Measurements from ENCODE around the gene DAPK1.

The DAPK1 gene

DNA sequence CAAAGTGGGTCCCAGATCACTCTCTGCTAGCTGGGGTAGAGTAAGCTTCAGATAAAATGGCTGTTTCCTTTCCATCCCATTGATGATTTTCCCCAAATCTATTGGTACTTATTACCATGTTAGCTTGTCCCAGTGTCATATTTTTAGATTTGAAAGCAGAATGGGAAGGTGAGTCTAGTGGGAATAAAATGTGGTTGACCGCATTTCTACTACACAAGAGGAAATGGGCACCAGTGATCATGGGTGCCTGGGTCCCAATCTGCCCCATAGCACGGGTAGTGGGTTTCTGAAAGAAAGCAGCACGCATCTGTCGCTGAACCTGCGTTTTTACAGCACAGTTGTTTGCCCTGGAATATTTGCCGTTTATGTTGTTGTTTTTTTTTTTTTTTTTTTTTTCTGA is 20.1 kb downstream of the DAPK1 start:
- DNase-seq (ENCODE audit: low read depth): no peak

DNA sequence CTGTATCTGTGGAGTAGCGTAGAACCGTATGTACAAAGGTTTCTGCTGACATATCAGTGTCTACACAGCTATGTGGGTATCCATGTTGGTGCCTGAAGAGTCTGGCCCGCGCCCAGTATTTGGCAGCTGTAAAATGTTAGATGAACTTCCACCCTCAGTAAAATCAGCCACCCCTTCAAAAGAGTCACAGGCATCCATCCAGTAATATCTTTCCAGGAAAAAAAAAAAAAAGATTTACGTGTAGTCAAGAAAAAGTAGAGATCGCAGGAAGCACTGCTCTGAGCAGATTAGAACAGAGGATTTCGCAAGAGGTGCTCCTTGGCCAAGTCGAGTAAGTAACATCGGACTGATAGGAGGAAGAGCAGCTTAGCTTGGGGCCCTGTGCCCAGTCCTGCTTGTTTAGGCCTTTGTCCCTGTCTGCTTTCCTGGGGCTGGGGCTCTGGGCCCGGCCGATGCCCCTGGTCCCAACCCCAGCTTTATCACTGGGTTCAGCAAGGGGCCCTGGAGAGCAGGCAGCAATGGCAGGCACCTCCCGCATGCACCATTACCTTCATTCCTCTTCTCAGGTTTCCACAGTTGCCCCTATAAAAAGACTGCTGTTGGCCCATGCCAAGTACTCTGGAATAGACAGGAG is 21.2 kb downstream of the DAPK1 start:
- no peak for DNase-seq (ENCODE audit: low read depth)

DNA sequence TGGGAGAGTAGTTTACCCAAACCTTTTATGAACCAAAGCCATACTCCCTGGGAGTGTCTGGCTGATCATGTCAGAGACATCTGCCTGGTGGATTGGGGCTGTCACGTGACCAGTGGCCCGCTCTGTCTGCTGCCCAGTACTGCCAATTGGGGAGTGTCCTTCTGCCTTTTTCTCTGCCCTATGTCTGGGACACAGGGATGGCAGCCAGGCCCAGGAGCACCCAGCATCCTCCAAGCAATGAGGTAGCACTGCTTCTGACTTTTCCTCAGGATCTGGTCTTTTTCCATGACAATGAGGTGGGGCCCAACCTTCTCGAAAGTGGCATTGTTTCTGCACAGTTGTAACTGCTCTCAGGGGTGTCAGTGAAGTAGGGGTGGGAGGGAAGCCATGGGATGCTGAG is 21.8 kb downstream of the DAPK1 start:
- DNase-seq (ENCODE audit: low read depth): no peak

DNA sequence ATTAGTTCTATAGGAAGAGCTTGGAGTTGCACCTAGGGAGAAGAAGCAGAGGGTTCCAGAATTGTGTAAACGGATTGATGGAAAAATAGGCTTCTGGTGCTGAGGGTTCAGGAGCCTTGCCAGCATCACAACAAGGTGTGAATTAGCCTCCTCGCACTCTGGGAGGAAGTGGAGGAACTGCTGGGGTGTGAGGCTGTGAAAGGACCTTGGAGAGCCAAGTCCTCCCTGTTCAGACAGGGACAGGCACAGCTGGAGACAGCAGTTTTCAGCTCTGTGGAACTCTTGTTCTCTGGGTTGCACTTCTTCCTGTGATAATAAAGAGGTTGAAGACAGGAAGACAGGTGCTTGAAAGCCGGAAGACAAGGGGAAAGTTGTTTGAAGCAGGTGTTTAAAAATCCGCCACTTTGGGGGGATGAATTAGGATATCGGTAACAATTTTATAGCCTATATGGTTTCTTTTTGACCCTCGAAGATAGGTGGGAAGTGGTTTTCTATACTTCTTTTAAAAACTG is 22.6 kb downstream of the DAPK1 start:
- DNase-seq (ENCODE audit: low read depth): no peak

DNA sequence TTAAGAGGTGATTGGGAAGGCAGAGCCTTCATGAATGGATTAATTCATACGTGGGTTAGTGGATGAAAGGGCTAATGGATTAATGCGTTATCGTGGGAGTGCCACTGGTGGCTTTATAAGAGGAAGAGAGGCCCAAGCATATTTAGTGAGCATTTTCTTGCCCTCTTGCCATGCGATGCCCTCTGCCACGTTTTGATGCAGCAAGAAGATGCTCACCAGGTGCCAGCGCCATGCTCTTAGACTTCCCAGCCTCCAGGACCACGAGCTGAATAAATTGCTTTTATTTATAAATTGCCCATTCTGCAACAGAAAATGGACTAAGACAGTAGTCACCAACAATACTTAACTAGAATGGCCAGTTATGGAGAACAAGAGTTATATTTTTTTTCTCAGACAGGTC is 24.2 kb downstream of the DAPK1 start:
- DNase-seq (ENCODE audit: low read depth): no peak

DNA sequence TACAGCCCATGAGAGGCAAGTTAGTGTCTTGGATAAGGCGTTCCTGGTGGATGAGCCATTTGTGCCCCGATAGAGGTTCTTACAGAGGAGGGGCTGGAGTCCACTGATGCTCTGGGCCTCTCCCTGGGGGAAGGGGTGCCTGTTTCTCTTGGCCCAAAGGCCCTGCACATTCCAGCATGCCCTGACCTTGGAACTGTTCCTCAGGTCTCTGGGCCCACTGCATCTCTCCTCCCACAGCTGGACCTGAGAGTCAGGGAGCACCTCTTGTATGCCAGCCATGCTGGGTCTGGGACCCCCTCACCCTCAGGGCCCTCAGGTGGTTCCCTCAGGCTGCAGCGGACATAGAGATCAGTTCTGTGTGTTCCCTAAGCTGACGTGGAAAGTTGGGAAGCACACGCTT is 26.4 kb downstream of the DAPK1 start:
- DNase-seq (ENCODE audit: low read depth): no peak

DNA sequence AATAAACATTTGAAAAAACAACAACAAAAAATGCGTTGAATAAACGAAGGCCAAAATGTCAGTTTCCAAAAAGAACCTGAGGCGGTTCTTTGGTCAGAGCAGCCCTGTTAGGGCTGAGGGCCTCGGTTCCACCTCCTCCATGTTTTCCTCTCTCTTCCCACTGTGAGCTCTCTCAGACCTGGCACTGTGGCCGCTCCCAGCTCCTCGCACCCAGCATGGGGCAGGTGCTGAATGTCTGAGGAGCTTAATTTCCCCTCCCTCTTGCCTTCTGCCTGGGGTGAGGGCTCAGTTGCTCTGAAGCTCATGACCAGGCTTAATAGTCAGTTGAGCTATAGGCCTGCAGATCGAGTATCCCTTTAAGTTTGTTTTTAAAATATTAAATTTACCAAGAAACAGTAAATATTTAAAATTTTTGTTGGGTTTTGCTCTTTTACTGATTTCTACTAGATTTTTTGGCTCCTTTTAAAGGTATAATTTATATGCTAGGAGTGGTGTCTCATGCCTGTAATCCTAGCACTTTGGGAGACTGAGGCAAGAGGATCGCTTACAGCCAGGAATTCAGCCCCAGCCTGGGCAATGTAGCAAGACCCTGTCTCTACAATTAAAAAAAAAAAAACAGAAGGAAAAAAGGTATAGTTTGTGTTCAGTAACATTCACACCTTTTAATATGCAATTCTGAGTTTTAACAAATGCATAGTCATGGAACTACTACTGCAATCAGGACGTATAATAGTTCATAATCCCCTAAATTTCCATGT is 28.1 kb downstream of the DAPK1 start:
- no peak for DNase-seq (ENCODE audit: low read depth)

DNA sequence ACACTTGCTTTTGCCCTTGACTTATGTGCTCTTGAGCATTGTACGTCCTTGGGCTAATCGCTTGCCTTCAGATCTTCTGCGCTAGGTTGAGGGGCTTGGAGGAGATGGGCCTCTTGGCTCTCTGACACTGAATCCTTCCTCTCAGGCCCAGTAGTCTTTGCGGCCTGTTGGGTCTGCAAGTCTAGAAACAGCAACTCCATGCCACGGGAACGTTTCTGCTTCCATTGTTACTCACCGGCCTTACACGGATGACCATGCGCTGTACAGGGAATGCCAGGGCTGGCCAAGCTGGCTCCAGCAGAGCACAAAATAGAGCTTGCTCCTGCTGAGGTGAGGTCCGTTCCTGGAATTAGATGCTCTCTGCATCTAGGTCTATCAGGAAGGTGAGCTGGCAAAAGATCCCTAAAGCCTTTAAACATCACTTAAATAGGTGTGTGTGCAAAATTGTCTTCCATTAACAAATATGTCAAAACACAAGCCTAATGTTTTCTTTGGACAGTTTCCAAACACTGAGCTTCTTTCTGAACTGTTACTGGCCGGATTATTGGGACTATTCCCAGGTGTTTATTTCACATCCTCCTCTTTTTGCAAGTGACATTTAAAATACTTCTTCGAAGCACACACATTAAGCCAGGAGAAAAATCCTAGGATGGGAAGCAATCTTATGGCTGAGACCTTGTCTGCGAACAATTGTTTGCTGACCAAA is 29.7 kb downstream of the DAPK1 start:
- DNase-seq (ENCODE audit: low read depth): no peak

DNA sequence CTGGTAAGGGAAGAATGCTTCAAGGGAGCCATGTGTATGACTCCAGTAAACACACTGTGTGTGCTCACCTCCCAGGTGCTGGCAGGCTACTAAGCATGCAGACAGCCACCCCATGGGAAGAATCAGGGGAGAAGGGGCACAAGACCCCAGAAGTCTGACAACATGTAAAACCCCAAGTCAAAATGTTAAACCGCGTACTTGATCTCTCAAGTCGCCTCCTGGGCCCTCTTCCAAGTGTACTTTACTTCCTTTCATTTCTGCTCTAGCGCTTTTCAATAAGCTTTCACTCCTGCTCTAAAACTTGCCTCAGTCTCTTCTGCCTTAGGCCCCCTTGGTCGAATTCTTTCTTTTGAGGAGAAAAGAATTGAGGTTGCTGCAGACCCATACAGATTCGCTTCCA is 31.3 kb downstream of the DAPK1 start:
- DNase-seq (ENCODE audit: low read depth): no peak

DNA sequence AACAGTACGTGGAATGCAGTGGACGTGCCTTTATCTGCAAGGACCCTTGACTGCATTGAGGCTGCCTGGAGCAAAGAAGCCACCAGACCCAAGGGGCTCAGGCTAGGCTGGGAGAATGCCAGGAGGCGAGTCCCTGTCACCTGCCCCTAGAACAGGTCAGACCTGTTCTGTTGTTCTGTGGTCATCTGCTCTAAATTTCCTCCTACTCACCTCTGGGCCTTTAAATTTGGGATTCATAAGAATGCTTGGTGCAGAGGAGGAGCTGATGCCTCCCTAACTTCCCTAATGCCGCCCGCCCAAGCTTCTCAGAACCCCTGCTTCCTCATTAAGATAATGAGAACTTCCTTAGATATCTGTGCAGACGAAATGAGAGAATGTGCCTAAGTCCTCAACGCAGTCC is 32.0 kb downstream of the DAPK1 start:
- no peak for DNase-seq (ENCODE audit: low read depth)

DNA sequence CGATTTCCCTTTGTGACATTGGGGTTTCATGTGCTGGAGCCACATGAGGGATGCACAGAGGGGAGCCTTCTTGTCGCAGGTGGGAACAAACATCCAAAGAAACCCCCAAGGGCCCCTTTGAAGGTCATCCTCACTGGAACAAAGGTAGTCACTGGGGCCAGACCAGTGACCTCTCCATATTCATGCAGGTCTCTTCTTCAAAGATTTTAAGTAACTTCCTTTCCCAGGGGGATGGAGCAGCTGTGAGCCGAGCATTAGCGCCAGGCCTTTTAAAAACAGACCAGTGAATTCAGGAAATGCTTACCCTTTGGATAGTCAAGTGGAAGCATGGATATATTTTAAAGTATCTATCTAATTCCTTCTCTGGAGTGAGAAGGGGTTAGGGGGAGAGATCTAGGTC is 33.0 kb downstream of the DAPK1 start:
- DNase-seq (ENCODE audit: low read depth): no peak

DNA sequence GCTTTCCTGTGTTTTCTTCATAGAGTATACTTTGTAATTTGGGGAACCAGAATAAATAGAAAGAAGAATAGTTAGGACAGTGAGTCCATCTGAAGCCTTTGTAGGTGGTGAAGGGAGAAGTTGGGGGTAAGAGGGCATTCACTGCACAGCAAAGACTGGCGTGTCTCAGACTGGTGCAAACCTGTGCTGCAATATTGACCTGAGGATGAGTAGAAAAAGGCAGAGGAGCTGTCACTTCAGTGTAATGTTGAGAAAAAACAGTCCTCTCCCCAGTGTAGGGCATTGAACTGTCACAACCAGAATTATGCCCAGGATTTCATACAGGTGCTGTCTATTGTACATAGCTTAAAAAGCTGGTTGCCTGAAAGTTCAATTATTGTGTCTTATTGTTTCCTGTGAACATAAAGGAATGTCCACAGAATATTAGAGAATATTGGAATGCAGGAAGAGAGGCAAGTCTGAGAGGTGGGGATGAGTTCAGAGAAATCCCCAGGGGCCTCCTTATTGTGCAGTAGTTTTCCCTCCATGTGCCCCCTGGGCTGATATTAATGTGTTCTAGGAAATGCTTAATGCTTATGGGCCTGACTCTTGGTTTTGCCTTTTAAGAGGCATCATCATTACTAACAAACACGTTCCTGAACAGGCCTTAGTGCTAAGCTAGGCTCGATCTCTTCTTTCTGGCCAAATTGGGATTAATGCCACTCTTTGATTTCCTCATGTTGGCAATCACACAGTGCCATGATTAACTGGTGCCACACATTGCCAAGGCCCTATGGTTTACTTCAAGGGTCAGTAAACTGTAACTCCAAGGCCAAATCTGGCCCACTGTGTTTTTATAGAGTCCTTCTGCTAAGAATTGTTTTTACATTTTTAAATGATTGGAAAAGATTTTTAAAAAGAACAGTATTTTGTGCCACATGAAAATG is 34.0 kb downstream of the DAPK1 start:
- no peak for DNase-seq (ENCODE audit: low read depth)

DNA sequence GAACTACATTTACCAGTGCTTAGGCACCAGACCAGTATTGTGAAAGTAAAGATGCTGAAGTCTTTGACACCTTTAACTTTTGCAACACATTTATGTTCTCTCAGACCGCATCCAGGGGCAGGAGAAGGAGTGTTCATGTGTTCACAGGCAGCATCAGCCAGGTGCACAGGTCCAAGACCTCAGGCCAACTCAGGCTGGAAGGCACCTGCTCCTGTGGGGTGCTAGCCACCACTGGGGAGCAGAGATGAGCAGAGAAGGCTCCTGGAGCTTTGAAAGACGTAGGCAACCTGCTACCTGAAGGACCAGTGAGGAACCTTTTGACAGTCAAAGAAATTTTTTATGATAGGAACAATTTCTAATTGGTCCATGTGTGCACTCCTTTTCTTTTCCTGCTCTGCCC is 35.6 kb downstream of the DAPK1 start:
- no peak for DNase-seq (ENCODE audit: low read depth)

DNA sequence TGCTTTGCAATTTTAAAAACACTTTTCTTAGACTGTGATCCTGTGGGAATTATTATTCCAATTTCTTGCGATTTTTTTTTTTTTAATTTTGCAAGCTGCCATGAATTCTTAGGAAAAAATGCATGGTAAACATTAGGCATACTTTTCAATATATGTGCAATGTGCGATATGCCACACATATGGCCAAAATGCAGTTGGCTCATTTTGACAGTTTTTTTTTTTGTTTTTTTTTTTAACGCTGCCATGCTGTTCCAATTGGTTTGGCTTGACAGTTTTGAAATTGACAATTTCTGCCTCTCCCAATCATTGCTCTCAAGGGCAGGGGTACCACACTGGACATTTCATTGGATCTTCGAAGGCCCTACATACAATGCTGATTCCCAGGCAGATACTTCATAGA is 36.4 kb downstream of the DAPK1 start:
- DNase-seq (ENCODE audit: low read depth): no peak

DNA sequence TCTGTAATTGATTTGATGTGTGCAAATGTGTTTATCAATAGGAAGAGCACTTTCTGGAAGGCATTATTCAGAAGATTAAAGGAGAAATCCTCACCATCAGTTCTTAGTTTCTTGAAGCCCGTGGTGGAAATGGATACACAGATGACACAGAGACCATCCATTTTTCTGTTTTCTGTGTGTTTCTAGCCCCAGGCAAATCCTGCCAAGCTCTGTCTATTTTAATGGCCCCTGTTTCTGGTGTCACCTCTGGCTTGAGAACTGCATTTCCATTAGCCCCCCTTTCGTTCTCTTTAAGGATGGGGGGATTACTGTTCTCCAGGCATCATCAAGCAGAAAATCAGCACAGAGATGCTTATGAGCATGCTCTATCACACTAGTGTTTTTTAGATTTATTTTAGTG is 37.3 kb downstream of the DAPK1 start:
- no peak for DNase-seq (ENCODE audit: low read depth)

DNA sequence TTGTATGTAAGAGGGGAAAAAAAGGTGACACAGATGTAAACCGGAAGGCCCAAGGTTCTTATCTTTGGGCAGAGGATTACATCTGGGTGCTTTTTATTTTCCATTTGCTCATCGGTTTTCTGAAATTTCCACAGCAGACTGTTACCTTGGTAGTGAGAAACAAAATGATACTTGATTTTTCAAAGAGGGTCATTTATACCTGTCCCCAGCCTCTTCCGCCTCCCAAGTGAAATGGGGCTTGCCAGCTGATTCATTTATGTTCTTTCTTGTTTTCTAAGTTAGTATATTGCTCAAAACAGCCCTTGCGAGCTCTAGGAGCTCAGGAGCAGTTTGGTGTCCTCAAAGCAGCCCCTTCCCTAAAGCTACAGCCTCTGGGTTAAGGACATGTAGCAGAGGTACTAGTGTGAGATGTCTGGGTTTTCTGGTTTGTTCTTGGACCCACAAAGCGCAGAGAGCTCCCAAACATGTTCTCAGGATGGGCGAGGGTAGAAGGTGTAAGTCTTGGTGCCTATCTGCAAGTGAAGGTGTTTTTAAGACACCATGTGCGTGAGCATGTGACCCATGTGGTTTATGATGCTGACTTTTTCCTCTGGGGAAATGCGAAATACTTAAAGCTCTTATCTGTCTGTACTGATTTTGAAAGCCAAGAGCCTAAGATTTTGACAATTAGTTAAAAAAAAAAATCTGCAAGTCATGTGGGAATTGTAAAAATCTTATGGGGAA is 38.3 kb downstream of the DAPK1 start:
- DNase-seq (ENCODE audit: low read depth): no peak

DNA sequence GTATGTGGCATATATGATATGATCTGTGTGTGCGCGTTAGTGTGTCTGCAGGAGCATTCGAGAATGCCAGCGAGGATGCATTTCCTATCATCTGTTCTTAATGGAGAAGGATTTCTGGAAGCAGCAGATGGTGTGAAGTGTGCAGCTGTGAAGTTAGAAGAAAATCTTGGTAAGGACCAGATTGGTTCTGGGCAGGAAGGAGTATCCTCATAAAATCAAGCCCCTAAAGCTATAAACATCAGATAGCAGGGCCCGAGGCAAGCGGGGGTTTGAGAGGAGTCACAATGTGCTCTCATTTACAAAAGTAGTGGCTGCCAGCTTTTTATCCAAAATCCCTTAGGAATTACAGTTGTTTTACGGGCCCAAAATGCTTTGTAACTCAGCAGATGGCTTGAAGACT is 40.0 kb downstream of the DAPK1 start:
- no peak for DNase-seq (ENCODE audit: low read depth)

DNA sequence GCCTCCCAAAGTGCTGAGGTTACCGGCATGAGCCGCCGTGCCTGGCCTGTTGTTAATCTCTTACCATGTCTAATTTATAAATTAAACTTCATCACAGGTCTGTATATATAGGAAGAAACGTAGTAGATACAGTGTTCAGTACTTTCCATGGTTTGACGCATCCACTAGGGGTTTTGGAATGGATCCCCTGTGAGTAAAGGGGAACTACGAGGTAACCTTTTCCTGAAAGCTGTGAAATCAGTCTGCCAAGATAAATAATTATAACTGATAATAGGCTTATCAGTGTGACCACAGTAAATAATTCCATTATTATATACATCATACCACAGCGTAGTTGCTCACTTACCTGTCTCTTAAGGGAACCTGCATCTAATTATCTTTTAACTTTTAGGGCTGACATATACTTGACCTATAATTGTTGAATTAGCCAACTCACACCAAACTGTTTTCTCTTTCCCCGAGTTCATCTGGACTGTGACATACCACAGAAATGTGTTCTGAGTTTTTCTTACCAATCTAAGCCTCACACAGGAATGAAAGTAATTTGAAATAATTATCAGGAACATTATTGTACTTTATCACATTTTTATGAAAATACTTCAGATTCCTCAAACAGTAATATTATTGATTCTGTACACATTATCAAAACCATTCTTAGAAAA is 42.9 kb downstream of the DAPK1 start:
- DNase-seq (ENCODE audit: low read depth): no peak

DNA sequence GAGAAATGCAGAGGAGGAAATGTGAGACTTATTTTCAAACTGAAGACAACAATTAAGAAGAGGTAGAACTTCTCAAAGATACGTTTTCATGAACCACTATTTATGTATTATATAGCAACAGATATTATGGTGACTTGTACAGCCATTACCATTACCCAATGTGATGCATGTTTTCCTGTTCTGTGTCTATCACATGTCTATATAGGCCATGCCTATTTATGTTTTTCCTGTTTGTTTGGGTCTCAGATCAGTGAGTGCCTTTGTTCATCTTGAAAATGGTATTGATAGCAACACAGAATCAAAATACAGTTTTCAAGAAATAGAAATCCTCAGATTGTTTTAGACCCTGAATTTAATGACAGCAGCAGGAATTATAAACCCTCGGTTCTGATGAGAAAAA is 44.0 kb downstream of the DAPK1 start:
- no peak for DNase-seq (ENCODE audit: low read depth)

DNA sequence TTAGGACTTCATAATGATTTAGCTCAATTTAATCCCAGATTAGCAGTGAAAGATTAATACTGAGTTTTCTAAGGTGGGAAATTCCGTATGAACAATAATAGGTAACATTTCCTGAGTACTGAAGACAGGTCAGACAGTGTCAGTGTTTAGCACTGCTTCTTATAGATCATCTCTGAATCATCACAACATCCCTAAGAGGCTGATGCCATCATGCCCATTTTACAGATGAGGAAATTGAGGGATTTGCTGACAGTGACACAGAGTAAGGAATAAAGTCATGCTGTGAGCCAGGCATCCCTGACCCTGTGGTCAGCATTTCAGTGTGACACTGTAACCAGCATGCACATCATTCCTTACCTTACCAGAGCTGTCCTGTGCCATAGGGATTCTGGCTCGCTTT is 44.5 kb downstream of the DAPK1 start:
- DNase-seq (ENCODE audit: low read depth): no peak

DNA sequence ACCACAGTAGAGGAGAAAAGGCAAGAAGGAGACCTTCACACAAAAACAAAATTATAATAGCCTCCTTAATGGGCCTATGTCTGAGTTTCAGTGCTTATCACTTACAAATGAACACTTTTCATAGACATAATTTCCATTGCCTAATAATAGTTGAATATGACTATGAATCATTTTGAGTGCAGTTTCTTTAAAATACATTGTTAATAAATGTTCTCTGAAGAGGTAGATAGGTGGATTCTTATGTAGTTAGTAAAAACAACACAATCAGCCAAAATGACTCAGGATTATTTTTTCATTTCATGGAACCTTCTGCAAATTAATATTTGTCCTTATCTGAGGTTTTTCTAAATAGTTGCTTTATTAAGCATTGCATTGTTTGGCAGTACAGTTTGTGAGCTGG is 45.6 kb downstream of the DAPK1 start:
- no peak for DNase-seq (ENCODE audit: low read depth)
